Breast epithelium (tissue), 3 donors: ENCODE measurements around the gene RUVBL2.

Experiments used
- POLR2A ChIP-seq: fragments of 450-650 bp; IDR thresholded peaks from one replicate; pipeline ENCODE4 v1.6.1; 2016; ENCODE audit warnings: antibody characterized with exemption, mild to moderate bottlenecking, moderate library complexity
- POLR2AphosphoS5 ChIP-seq, 3 donors: sonication (generic); formaldehyde crosslinking; IDR thresholded peaks; one replicate each; pipeline ENCODE4 v1.6.1; 2017; ENCODE audit warnings: antibody characterized with exemption in 3 of 3
- TF ChIP-seq, protein P1 (sequence below), 3 donors: fragments of 450-650 bp; IDR thresholded peaks; one replicate each; pipeline ENCODE4 v1.5.1; 2016 to 2017; ENCODE audit warnings: antibody characterized with exemption in 3 of 3, mild to moderate bottlenecking in 3 of 3, moderate library complexity in 3 of 3

DNA sequence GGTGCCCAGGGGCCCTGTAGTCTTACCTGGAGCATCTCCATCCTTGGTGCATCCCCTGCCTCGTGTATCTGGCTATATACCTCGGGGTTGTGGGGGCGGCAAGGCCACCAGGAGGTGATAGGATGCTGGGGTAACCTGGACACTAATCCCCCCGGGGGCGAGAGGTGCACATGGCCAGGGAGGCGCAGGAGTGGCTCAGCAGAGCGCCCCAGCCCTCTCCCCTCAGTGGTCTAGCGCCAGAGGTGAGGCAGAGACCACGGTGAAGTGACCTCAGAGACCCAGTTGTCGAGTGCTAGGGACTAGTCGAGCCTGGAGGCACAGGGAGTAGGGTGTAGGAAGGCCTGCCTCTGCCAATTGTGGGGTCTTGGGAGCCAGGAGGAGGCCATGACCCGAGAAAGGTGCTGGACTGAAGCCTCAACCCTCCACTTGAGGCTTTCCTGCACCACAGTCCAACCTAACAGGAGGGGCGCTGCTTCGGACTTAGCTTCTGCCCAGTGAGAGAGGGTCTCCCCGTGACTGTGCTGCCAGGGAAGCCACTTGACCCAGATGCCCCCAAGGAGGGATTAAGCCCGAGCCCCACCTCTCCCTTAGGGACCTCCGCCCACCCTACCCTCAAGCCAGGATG is 23.5 kb downstream of the RUVBL2 start, which contains the start of gene LHB:
- no peak for TF ChIP-seq POLR2A
- TF ChIP-seq, protein P1, sequence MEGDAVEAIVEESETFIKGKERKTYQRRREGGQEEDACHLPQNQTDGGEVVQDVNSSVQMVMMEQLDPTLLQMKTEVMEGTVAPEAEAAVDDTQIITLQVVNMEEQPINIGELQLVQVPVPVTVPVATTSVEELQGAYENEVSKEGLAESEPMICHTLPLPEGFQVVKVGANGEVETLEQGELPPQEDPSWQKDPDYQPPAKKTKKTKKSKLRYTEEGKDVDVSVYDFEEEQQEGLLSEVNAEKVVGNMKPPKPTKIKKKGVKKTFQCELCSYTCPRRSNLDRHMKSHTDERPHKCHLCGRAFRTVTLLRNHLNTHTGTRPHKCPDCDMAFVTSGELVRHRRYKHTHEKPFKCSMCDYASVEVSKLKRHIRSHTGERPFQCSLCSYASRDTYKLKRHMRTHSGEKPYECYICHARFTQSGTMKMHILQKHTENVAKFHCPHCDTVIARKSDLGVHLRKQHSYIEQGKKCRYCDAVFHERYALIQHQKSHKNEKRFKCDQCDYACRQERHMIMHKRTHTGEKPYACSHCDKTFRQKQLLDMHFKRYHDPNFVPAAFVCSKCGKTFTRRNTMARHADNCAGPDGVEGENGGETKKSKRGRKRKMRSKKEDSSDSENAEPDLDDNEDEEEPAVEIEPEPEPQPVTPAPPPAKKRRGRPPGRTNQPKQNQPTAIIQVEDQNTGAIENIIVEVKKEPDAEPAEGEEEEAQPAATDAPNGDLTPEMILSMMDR (IDR thresholded peaks at IDR 0.05) = no peak
- no peak for TF ChIP-seq POLR2AphosphoS5 (IDR thresholded peaks at IDR 0.05)
